Sigmoid colon (tissue), 3 donors: ENCODE data around the gene TFCP2.

Experiments
- POLR2A ChIP-seq, 2 donors: fragments of 450-650 bp; IDR thresholded peaks; one replicate each; pipeline ENCODE4 v1.6.1; 2016; ENCODE audit warnings: antibody characterized with exemption in 2 of 2, mild to moderate bottlenecking in 2 of 2, moderate library complexity in 2 of 2
- TF ChIP-seq, protein P1 (sequence below), 4 experiments: fragments of 450-650 bp in 3 of 4; fragments of 200-600 bp in 1 of 4; IDR thresholded peaks; one replicate each; pipeline ENCODE4 v1.5.1; 2016 to 2019; ENCODE audit warnings: antibody characterized with exemption in 4 of 4, mild to moderate bottlenecking in 3 of 4, moderate library complexity in 2 of 4

- no peak for TF ChIP-seq POLR2A (IDR thresholded peaks at IDR 0.05)
- TF ChIP-seq, protein P1, sequence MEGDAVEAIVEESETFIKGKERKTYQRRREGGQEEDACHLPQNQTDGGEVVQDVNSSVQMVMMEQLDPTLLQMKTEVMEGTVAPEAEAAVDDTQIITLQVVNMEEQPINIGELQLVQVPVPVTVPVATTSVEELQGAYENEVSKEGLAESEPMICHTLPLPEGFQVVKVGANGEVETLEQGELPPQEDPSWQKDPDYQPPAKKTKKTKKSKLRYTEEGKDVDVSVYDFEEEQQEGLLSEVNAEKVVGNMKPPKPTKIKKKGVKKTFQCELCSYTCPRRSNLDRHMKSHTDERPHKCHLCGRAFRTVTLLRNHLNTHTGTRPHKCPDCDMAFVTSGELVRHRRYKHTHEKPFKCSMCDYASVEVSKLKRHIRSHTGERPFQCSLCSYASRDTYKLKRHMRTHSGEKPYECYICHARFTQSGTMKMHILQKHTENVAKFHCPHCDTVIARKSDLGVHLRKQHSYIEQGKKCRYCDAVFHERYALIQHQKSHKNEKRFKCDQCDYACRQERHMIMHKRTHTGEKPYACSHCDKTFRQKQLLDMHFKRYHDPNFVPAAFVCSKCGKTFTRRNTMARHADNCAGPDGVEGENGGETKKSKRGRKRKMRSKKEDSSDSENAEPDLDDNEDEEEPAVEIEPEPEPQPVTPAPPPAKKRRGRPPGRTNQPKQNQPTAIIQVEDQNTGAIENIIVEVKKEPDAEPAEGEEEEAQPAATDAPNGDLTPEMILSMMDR (IDR thresholded peaks at IDR 0.05) = no peak
Observed at GRCh38 chr12:51174501-51174900, 1.6 kb upstream of the TFCP2 start.
